Panc1 (cell line): Measurements from ENCODE around the gene SLAMF1.

Experiments used
- POLR2AphosphoS5 ChIP-seq: IDR thresholded peaks from 2 replicates; pipeline ENCODE4 v1.6.1; 2012; ENCODE audit warnings: mild to moderate bottlenecking, low read depth, low read length, moderate library complexity
- SIN3A ChIP-seq: IDR thresholded peaks from 2 replicates; pipeline ENCODE4 v1.6.1; 2012; ENCODE audit warnings: low read depth, mild to moderate bottlenecking, low read length, moderate library complexity, borderline replicate concordance; ENCODE audit not compliant: insufficient read depth
- TCF7L2 ChIP-seq: IDR thresholded peaks from 2 replicates; pipeline ENCODE4 v1.6.1; 2011; ENCODE audit warnings: mild to moderate bottlenecking, low read depth, low read length, inconsistent platforms
- TF ChIP-seq, protein P1 (sequence below): fragments of 450-650 bp; IDR thresholded peaks from 2 replicates; pipeline ENCODE4 v1.5.1; 2017; ENCODE audit warnings: mild to moderate bottlenecking
- TF ChIP-seq, protein P2 (sequence below), 2 experiments: IDR thresholded peaks; 2 replicates each; pipeline ENCODE4 v1.6.1; 2011 to 2012; ENCODE audit warnings: low read depth in 2 of 2, control low read depth in 1 of 2, low read length in 1 of 2, mild to moderate bottlenecking in 1 of 2, moderate library complexity in 1 of 2; ENCODE audit not compliant: insufficient read depth in 1 of 2

DNA sequence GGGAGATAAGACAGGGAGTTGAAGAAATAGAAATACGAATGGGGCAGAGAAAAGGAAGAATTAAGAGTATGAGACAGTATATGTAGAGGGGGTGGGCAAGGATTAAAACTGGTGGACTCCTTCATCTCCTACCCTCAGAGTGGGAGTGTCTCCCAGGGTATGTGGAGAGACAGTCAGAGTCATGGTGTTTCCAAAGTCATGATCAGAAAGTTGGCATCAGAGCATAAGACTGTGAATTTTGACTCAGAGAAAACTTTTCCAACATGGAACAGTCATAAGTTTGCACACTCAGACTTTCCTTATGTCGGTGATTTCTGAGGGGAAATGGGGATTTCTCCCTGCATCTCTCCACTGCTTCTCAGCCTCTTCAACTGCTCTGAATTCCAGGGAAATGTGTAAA, 70.0 kb downstream of the SLAMF1 start:
- TF ChIP-seq TCF7L2 (no peak), POLR2AphosphoS5 (no peak), SIN3A (no peak)
- TF ChIP-seq, protein P1, sequence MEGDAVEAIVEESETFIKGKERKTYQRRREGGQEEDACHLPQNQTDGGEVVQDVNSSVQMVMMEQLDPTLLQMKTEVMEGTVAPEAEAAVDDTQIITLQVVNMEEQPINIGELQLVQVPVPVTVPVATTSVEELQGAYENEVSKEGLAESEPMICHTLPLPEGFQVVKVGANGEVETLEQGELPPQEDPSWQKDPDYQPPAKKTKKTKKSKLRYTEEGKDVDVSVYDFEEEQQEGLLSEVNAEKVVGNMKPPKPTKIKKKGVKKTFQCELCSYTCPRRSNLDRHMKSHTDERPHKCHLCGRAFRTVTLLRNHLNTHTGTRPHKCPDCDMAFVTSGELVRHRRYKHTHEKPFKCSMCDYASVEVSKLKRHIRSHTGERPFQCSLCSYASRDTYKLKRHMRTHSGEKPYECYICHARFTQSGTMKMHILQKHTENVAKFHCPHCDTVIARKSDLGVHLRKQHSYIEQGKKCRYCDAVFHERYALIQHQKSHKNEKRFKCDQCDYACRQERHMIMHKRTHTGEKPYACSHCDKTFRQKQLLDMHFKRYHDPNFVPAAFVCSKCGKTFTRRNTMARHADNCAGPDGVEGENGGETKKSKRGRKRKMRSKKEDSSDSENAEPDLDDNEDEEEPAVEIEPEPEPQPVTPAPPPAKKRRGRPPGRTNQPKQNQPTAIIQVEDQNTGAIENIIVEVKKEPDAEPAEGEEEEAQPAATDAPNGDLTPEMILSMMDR, result no peak
- TF ChIP-seq, protein P2, sequence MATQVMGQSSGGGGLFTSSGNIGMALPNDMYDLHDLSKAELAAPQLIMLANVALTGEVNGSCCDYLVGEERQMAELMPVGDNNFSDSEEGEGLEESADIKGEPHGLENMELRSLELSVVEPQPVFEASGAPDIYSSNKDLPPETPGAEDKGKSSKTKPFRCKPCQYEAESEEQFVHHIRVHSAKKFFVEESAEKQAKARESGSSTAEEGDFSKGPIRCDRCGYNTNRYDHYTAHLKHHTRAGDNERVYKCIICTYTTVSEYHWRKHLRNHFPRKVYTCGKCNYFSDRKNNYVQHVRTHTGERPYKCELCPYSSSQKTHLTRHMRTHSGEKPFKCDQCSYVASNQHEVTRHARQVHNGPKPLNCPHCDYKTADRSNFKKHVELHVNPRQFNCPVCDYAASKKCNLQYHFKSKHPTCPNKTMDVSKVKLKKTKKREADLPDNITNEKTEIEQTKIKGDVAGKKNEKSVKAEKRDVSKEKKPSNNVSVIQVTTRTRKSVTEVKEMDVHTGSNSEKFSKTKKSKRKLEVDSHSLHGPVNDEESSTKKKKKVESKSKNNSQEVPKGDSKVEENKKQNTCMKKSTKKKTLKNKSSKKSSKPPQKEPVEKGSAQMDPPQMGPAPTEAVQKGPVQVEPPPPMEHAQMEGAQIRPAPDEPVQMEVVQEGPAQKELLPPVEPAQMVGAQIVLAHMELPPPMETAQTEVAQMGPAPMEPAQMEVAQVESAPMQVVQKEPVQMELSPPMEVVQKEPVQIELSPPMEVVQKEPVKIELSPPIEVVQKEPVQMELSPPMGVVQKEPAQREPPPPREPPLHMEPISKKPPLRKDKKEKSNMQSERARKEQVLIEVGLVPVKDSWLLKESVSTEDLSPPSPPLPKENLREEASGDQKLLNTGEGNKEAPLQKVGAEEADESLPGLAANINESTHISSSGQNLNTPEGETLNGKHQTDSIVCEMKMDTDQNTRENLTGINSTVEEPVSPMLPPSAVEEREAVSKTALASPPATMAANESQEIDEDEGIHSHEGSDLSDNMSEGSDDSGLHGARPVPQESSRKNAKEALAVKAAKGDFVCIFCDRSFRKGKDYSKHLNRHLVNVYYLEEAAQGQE (IDR thresholded peaks at IDR 0.05; ENCODE audit: insufficient read depth in 1 of 2, low read depth in 2 of 2, low read length in 1 of 2), result no peak
